ENCODE measurements around the gene FAM83F. TPM values are rescaled to one million over a fixed set of nuclear protein-coding genes. Genes with fewer than 3 reads are reported as not detected.

The FAM83F gene
- total RNA-seq, 1 experiment from 2014 or later, result 43.1 TPM

- TF ChIP-seq CTCF (IDR thresholded peaks at IDR 0.05) (no peak), KAT7 (CRISPR knock-in tag; IDR thresholded peaks at IDR 0.05; ENCODE audit: borderline replicate concordance) (no peak)
Observed at GRCh38 chr22:40030758-40031095, 36.0 kb downstream of the FAM83F start (continued).

- no peak for ATAC-seq
- H3K4me3 Mint-ChIP-seq, result no peak overlapping the region
- CTCF ChIA-PET, result interaction anchor here (0.8 to 2.6 kb wide), 4 partner anchors 15 to 224 kb away, joined by 3 to 14 read pairs (median 4); no protein-coding TSS in a partner anchor
- H3K9me3 Mint-ChIP-seq, result no peaks in the 10 kb centered on the region
- no peaks in the 10 kb centered on the region for H3K36me3 Mint-ChIP-seq
- no peaks in the 10 kb centered on the region; the same call in 1 of the 2 replicates for H3K27me3 Mint-ChIP-seq (ENCODE audit: low read depth)
- no peak for TF ChIP-seq NFE2L1 (CRISPR knock-in tag; IDR thresholded peaks at IDR 0.05)
- TF ChIP-seq FOXP4 (CRISPR knock-in tag; IDR thresholded peaks at IDR 0.05), result 0 out of 2 replicates have a peak, but pooled peaks have one; percentile 19
- no peak for TF ChIP-seq TEAD4 (CRISPR knock-in tag; IDR thresholded peaks at IDR 0.05)
- no peak overlapping the region for H3K27ac Mint-ChIP-seq
- H3K4me1 Mint-ChIP-seq, result peaks cover 11% of the 10 kb centered on the region
- POLR2A ChIA-PET, result no interaction called here
- no peak for DNase-seq (ENCODE audit: low spot score)
Observed at GRCh38 chr22:40031766-40032470, 37.2 kb downstream of the FAM83F start.

- ChIA-PET CTCF (interaction anchor here (1.0 kb wide), 1 partner anchor 499 kb away, joined by 4 read pairs; no protein-coding TSS in a partner anchor), POLR2A (interaction anchor here (0.6 kb wide), 1 partner anchor 510 kb away, joined by 7 read pairs; no protein-coding TSS in a partner anchor)
- H3K27ac Mint-ChIP-seq, result no peak overlapping the region; the same call in 1 of the 2 replicates
- ATAC-seq, result no peak
- peaks cover 11% of the 10 kb centered on the region for H3K4me1 Mint-ChIP-seq
- no peaks in the 10 kb centered on the region for H3K36me3 Mint-ChIP-seq
- DNase-seq (ENCODE audit: low spot score), result no peak
- H3K4me3 Mint-ChIP-seq, result no peak overlapping the region
- no peaks in the 10 kb centered on the region; the same call in 1 of the 2 replicates for H3K27me3 Mint-ChIP-seq (ENCODE audit: low read depth)
- no peaks in the 10 kb centered on the region for H3K9me3 Mint-ChIP-seq
- no peak for TF ChIP-seq TP53 (CRISPR knock-in tag; IDR thresholded peaks at IDR 0.05)
- TF ChIP-seq IRF2 (CRISPR knock-in tag; IDR thresholded peaks at IDR 0.05; ENCODE audit: borderline replicate concordance, low read depth), result no peak
- TF ChIP-seq TEAD4 (CRISPR knock-in tag; IDR thresholded peaks at IDR 0.05), result no peak
- no peak for TF ChIP-seq NFE2L1 (CRISPR knock-in tag; IDR thresholded peaks at IDR 0.05)
- no peak for TF ChIP-seq ATF6 (CRISPR knock-in tag; IDR thresholded peaks at IDR 0.05)
- TF ChIP-seq CDX4 (CRISPR knock-in tag; IDR thresholded peaks at IDR 0.05; ENCODE audit: borderline replicate concordance), result no peak
- TF ChIP-seq ZBTB43 (CRISPR knock-in tag; IDR thresholded peaks at IDR 0.05), result no peak
Observed at GRCh38 chr22:40033586-40034380, 39.0 kb downstream of the FAM83F start.

Measured in WTC11 (cell line).